Stimulated activated naive CD8-positive, alpha-beta T cell treated with anti-CD3 and anti-CD28 coated beads, Interleukin-15, Interleukin-2, amounts not matched to agents 100 U/mL and 50 U/mL, for 24 hours (primary cell): Measurements from ENCODE around the gene FASN.

Source experiments
- ATAC-seq: fragments of 150-1000 bp; cut with Tn5 transposase; one replicate; pipeline ENCODE4 v1.10.0; 2021
- DNase-seq: peaks from one replicate; pipeline ENCODE4 v3.0.0; 2021

Gene FASN

DNA sequence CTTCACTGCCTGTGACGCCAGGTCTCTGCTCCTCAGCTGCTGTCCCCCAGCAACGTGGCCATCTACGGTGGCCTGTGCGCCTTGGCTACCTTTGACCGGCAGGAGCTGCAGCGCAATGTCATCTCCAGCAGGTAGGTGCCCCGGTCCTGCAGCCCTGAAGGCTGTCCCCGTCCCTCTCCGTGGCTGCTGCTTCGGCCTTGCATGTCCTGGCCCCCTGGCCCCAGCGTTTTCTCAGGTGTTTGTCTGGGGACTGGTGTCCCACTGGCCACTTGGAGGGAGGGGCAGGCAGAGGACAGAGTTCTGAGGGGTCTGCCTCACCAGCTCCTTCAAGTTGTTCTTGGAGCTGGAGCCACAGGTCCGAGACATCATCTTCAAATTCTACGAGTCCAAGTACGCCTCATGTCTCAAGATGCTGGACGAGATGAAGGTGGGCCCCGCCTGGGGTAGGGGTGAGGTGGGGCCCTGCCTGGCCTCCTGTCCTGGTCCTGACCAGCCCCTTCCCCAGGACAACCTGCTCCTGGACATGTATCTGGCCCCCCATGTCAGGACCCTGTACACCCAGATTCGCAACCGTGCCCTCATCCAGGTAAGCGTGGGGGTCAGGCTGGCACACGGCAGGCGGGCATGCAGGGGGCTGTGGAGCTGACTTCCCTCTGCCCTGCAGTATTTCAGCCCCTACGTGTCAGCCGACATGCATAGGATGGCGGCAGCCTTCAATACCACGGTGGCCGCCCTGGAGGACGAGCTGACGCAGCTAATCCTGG, 41.9 kb downstream of the FASN start:
- no peak for DNase-seq

DNA sequence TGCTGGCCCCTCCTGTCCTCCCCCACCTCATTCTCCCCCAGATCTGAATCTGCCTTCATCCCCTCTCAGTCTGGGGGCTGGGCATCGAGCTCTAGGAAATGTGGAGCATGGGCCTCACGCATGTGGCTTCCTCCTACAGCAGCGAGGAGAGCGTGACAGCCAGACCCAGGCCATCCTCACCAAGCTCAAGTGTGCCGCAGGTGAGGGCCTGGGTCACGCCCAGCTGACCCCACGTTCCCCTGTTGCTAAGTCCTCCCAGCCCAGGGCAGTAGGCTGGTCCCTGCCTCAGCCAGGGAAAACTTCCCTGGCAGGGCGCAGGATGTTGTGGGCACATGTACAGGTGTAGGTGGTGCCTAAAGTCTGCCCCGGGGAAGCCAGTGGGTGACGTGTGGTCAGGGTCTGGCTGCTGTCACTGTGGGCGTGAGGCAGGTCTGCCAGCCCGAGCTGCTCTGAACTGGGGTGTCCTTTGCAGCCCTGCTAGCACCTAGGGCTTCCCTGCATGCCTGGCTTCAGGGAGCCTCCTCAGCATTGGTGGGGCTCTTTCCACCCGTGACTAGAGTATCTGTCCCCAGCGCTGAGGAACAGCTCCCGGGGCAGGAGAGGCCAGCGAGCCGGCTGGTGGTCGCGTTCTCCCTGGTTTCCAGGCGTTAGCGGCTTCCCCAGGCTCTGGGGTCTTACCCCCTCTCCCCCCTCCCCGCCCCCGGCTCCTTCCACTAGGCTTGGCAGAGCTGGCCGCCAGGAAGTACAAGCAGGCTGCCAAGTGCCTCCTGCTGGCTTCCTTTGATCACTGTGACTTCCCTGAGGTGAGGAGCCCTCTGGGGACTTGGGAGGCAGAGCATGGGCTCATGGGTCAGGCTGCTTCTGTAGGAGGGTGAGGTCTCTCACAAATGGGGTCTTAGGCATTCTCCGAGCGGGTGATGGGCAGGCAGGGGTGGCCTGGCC, 42.7 kb downstream of the FASN start:
- ATAC-seq = no peak
- DNase-seq = no peak

More for the DNA sequence above, 41.9 kb downstream of the FASN start:
- no peak for ATAC-seq

DNA sequence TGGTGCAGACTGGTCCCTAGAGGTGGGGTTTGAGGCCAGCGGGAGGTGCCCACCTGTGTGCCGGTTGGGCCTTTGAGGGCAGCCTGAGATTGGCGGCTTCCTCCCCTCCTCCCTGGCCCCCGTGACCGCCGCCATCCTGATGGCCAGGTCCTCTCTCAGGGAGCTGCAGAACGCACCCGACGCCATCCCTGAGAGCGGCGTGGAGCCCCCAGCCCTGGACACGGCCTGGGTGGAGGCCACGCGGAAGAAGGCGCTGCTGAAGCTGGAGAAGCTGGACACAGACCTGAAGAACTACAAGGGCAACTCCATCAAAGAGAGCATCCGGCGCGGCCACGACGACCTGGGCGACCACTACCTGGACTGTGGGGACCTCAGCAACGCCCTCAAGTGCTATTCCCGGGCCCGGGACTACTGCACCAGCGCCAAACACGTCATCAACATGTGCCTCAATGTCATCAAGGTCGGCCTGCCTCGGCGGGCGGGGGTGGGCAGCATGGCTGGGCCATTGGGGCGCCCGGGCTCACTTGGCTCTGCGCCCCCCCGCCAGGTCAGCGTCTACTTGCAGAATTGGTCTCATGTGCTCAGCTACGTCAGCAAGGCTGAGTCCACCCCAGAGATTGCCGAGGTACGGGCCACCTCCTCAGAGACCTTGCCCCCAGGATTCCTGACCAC, 43.5 kb downstream of the FASN start:
- DNase-seq (no peak), ATAC-seq (no peak)

DNA sequence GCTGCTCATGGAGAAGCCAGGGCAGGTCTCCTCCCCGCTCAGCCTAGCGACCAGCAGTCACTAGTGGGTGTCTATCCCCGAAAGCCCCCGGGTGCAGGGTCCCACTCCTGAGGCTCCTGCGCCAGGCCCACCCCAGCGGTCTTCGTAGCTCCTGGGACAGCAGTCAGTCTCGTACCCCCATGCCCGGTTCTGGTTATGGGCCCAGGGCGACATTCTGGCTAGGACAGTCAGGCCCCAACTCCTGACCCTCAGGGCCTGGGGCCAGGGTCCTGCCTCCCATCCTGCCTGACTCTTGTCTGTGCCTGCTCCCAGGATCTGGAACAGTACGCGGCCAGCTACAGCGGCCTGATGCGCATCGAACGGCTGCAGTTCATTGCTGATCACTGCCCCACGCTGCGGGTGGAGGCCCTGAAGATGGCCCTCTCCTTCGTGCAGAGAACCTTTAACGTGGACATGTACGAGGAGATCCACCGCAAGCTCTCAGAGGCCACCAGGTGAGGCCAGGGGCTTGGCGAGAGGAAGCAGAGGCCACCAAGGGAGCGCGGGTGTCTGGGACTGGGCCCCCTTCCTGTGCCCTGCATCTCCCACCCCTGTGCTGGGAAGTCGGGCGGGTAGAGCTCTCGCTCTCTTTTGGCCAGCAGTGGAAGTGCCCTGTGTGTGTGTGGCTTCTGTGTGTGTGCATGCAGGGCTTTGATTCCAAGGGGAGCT, 44.3 kb downstream of the FASN start:
- ATAC-seq (no peak), DNase-seq (no peak)

DNA sequence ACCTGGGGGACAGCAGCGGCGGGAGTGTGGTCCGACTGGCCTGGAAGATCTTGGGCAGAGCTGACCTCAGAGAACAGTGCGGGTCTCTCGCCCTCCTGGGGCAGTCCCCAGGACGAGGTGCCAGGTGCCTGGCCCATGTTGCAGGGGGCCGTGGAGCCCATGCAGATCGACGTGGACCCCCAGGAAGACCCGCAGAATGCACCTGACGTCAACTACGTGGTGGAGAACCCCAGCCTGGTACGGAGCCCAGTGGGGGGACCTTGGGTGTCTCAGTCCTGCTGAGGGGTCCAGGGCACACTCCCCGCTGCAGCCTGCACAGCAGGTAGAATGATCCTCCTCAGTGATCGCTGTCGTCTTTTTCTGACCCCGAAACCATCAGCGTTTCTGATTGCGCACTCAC, 44.9 kb downstream of the FASN start:
- DNase-seq (no peak), ATAC-seq (no peak)

DNA sequence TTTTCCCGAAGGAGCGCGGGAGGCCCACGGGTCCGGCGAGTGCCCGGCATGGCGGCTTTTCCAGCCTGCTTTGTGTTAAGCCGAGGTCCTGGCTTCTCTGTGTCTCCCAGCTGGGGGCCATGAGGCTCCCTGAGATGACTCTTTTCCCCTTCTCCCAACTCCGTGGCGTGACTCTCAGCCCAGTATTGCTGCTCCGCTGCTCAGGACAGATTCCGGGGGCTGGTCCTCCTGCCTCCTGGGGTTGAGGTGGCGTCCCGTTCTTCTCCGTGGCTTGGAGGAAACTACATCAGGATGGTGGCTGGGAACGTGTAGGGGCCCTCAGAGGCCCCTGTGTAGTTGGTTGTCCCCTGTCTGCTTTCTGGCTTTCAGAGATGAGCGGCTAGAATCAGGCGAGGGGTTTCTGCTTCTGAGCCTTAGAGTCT, 45.4 kb downstream of the FASN start:
- DNase-seq (no peak), ATAC-seq (no peak)

DNA sequence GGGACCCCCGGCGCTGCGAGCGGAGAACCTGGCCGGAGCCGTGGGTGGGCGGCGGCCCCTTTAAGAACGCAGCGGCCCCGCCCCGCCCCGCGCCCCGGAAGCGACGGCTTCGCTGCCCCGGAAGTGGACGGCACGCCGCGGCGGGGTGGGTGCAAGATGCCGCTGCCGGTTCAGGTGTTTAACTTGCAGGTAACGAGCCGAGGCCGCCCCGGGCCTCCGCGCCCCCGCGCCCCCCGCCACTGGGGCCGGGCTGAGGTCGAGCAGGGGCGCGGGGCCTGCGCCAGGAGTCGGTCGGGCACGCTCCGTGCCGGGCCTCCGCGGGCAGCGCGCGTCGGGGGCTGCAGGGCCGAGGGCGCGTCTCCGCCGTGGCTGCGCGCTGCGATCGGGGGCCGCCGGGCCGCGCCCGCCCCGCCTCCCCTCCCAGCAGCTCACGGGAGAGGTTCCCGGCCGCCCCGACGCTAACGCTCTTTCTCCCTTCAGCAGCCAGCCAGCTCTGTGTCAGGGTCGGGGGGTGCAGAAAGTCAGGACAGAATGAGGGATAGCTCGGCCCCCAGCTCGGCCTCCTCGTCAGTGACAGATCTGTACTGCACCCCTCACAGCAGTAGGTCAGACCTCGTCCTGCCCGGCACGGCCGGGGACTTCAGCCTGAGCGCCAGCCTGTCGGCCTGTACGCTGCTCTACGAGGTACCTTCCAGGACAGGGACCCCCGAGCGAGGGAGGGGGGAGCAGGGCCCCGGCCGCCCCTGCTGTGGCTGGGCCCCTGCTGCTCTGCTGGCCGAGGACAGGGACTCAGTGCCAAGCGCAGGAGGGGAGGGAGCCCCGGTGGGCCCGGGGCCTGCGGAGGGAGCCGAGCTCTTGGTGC, 46.0 kb downstream of the FASN start, which contains the start of the genes GPS1 and RFNG:
GPS1 (plus strand) TSS at position 123 of the 862 bp plus-strand sequence; CDS start at position 157, 34 bp downstream.
RFNG (minus strand) TSS at position 36 of the 862 bp plus-strand sequence. CDS start 45 bp downstream, outside the sequence.
- peak; percentile 92 for DNase-seq

DNA sequence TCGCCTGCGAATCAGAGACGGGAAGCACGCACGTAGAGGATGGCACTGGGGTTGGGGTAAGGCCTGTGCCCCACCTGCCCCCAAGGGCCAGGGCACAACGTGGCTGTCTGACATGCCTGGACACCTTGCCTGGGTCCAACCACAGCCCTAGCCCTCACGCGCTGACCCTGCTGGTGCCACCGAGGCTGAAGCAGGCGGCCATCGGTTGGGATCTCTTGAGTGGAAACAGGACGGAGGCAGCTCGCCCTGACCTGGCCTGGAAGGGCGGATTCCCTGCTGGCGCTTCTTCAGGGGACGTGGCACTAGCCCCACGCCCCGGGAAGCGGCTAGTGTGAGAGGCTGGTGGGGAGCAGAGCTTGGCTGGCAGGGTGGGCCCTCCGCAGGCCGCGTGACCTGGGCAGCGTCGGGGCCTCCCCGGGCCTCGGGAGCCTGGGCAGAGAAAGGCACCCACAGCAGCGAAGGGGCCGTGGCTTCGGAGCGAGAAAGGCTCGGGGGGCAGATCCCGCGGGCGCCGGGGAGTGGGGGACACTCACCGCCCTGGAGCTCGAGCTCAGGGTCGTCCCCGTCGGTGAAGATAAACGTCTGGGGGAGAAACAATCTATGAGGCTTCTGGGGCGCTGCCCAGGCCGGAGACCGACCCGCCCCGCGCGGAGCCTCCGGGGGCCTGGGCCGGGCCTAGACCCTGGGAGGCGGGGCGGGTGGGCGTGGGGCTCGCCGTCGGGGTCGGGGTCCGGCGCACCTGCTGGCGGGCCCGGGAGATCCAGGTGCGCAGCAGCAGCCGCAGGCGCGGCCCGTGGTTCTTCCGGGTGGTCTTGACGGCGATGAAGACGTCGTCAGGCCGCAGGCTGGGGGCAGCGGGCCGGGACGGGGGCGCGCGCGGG, 47.0 kb downstream of the FASN start:
- ATAC-seq = no peak
- no peak for DNase-seq

More for the DNA sequence above, 46.0 kb downstream of the FASN start, which contains the start of the genes GPS1 and RFNG:
- ATAC-seq = peak; percentile 76

DNA sequence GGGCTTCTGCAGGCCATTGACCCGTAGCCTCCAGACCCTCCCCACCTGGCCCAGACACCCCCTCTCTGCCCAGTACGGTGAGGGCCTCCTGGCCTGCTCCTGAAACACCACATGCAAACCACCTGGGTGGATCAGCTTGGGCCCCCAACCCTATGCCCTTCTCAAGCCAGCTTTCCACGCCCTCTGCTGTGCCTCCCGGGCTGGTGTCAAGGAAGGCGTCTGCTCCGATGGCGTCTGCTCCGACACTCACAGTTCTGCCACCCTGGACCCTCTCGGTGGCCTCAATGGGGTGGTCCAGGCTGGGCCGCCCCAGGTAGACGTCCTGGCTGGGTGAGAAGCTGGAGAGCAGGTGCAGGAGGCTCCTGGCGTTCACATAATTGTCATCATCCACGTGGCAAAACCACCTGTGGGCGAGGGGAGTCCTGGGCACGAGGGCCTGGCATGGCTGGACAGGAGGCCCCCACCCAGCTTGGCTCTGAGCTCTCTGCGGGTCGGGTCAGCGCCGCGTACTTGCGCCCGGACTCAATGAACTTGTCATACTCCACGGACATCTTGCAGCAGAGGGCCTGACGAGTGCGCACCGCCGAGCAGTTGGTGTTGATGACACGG, 47.8 kb downstream of the FASN start:
- DNase-seq (no peak), ATAC-seq (no peak)

DNA sequence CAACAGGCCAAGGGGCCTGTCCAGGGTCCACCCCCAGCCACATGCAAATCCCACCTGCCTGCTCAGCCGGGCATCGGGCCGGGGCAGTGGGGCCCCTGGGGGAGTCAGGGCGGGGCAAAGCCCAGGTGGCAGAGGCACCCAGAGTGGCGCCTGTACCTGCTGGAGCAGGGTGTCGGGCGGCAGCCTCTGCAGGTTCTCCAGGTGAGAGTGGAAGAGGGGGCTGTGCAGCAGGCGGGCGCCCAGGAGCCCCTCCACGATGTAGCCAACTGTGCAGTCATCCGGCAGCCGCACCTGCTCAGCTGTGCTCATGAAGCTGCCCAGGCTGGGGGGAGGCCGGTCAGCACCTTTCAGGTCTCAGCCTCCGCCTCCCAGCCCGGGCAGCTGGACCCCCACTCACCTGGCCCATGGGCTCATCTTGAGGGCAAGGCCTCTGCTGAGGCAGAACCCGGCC, 48.5 kb downstream of the FASN start:
- DNase-seq (no peak), ATAC-seq (no peak)

DNA sequence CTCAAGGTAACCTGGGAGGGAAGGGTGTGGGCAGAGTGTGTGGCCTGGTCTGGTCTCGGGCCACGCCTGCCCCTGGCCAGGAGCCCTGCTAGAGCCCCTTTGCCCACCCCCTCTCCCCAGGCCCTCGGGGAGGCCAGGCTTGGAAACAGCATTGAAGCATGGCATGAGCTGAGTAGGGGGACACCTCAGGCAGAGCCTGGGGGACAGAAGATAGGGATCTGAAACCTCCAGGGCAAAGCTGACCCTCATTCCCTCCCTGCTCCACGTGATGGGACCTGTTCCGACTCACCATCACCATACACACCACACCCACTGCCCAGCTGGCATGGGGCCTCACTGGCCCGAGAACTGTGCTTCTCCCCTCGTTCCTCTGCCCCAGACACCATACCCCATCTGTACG, 48.9 kb downstream of the FASN start:
- ATAC-seq (no peak), DNase-seq (no peak)

DNA sequence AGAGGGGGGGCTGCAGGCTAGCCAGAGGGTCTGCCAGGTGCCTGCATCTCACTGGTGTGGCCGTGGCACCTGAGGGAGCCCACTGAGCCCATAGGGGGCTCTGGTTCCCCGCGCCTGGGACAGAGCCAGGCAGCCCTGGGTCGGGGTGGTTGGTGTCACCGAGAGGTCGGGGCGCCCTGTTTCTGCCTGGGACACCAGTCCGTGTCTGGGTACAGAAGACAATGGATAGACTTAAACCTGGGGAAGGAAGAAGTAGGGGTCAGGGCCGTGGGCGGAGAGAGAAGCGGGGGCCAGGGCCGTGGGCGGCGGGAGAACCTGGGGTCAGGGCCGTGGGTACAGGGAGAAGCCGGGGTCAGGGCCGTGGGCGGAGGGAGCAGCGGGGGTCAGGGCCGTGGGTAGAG, 49.5 kb downstream of the FASN start:
- no peak for ATAC-seq
- no peak for DNase-seq

DNA sequence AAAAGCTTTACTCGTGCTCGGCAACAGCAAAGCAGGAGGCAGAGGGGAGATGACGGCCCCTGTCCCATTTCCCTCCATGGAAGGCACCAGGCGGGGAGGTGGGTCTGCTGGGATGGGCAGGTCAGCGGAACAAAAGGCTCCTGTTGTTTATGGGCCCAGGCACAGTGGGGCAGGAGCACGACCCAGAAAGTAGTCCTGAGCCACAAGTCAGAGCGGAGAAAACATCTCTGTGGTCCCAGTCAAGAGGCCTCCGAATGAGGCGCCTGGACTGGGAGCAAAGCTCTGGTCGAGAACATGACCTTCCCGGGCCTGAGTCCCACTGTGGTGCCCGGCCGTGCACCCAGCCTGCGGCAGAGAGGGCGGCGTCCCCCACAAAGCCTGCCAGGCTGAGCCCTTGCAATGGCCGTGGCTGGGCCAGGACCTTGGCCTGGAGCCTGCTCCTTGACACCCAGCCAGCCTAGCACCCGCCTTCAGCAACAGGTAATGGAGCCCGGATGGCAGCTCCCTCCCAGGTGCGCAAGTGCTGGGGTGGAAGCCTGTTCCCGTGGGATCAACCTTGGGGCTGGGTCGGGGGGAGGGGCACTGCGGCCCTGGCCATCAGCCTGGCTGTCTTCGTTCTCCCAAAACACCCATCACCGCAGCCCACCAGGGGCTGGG, 50.0 kb downstream of the FASN start:
- no peak for ATAC-seq
- DNase-seq = no peak

DNA sequence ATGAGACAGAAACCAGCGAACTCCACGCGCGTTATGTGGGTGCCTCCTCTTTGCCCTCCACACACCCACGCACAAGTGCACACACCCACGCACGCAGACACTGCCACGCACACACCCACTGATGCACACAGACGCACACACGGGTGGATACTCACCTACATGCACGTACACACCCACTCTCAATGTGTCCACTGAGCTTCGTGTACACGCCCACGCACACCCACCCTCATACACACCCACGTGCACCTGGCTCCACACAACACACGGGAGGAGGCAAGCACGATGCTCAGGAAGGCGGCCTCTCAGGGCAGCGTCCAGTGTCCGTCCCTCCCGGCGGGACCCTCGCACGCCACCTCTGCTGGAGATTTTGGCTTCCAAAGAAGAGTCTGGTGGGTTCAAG, 50.7 kb downstream of the FASN start:
- ATAC-seq = no peak

DNA sequence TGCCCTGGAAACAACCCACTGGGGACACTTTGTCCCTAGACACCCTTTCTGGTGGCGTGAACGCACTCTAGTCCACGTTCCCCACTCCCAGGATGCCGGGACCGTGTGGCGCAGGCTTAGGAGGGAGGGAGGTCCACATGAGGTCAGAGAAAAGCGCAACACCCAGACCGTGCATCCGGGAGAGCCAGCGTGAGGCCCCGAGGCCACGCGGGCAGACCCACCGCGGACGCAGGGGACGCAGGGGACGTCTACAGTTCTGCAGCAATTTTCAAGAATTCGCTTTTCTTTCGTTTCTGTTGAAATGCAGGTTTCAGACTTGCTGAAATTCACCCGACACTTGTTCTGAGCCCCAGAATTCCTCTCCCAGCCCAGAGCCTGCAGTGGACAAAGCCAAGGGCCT, 51.1 kb downstream of the FASN start:
- no peak for ATAC-seq

More for the DNA sequence above, 50.7 kb downstream of the FASN start:
- DNase-seq = no peak

DNA sequence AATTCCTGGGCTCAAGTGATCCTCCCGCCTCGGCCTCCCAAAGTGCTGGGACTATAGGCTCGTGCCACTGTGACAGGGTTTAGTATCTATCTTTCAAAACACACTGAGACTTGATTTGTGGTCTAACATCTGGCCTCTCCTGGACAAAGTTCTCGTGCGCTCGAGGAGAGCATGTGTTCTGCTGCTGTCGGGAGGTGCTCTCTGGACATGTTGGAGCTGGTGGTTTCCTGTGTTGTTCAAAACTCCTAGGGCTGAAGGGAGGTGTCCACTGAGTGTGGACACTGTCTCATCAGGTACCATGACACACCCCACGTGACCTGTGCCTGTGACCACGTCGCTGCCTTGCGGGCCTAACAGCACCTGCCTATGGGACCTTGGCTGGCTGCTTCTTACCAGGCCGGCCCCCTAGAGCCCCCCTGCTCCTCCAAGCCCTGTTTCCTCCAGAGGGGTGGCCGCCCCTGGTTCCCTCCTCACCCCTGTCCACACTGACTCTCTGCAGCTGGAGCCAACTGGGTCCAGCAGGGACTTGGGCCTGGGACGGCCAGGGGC, 52.0 kb downstream of the FASN start:
- ATAC-seq (no peak), DNase-seq (no peak)

More for the DNA sequence above, 51.1 kb downstream of the FASN start:
- DNase-seq = no peak

DNA sequence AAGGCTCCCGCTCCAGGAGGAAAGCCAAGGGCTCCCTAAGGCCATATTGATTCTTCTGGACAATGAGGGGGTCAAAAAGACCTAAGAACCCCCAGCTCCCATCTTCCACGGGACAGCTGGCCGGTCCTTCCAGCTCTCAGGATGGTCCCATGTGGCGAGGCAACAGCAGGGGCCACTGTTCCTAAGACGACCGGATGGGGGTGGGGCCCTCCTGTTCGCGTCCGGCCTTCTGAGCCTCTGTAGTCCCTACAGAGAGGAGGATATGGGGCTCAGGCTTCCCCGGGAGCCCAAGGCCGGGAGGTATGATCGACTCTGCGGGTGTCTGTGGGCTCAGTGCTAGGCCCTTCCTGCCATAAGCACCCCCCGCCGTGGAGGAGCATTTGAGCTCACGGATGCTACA, 54.5 kb downstream of the FASN start:
- DNase-seq (no peak), ATAC-seq (no peak)

DNA sequence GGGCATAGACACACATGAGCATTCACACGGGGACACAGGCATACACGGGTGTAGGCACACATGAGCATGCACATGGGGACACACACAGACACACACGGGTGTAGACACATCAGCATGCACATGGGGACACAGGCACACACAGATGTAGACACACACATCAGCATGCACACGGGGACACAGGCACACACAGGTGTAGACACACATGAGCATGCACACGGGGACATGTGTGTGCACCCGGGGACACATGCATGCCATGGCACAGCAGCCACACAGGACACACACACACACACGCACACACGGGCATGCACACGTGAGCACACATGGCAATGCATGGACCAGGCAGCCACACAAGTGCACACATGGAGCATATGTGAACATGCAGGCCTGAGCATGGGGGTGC, 55.4 kb downstream of the FASN start:
- DNase-seq (no peak), ATAC-seq (no peak)
